Pancreas (tissue), 10 donors: ENCODE measurements around the gene FNIP2. TPM values are rescaled to one million over a fixed set of nuclear protein-coding genes. Genes with fewer than 3 reads are reported as not detected.
"Not testable (repeated sequence)": the region's sequence is repeated elsewhere in the genome, so short reads cannot be mapped to it uniquely, and the experiment has no call there.

ENCODE experiments used
- ATAC-seq, 4 donors: fragments of 200-7000 bp; cut with Tn5 transposase; one replicate each; pipeline versions ENCODE4 v1.8.0 to v1.9.1; 2020; ENCODE audit warnings: mild to moderate bottlenecking in 4 of 4, moderate library complexity in 4 of 4
- DNase-seq, 6 donors: peaks; one replicate each; pipeline ENCODE4 v3.0.0-alpha.2; 2020
- FAIRE-seq: peaks from 2 replicates; lab custom pipeline; 2012; peaks lifted over from hg19 to GRCh38; lab: Jason Lieb, UNC
- H3K27ac ChIP-seq, 4 donors: fragments of 200-600 bp; sonication (generic); 1 replicate in 3 of 4; 2 replicates in 1 of 4; pipeline versions ENCODE4 v1.5.0 to v1.8.0; 2020
- H3K27me3 ChIP-seq, 4 donors: fragments of 200-600 bp; one replicate each; pipeline ENCODE4 v1.8.0; 2021
- H3K36me3 ChIP-seq, 3 donors: fragments of 200-600 bp; sonication (generic) in 1 of 3; one replicate each; pipeline versions ENCODE4 v1.5.0 to v1.8.0; 2020 to 2021
- H3K4me1 ChIP-seq, 3 donors: fragments of 200-600 bp; one replicate each; pipeline ENCODE4 v1.8.0; 2021
- H3K4me3 ChIP-seq, 4 donors: fragments of 200-600 bp; sonication (generic) in 2 of 4; one replicate each; pipeline versions ENCODE4 v1.5.0 to v1.8.0; 2020 to 2021
- H3K9me3 ChIP-seq, 4 donors: fragments of 200-600 bp; one replicate each; pipeline ENCODE4 v1.8.0; 2021
- CTCF ChIP-seq, 4 donors: fragments of 200-600 bp; sonication (generic) in 3 of 4; IDR thresholded peaks; one replicate each; pipeline versions ENCODE4 v1.5.0 to v1.8.0; 2021; ENCODE audit warnings: antibody characterized with exemption in 4 of 4
- WGBS, 2 donors: extraction: QIAGEN DNeasy Blood & Tissue Kit; methylation state at CpG; one replicate each; pipeline ENCODE4 v1.1.7; 2013; 5-methylcytosine and 5-hydroxymethylcytosine counted together
- intact Hi-C, 3 donors: fragments of 100-400 bp; cut with DNase I; formaldehyde crosslinking; loops; one replicate each; pipeline versions ENCODE4 v1.11.1 to v1.14.2; 2022
- polyA plus RNA-seq, 2 donors: library from polyadenylated mRNA; stranded (reverse); fragments of 200-250 nt; gene quantifications; one replicate each; pipeline ENCODE4 v1.2.3, GENCODE V29; 2013
- total RNA-seq, 6 donors: library from RNA; stranded (reverse); fragmentation: NEBNext Ultra II Directional in 4 of 6; extraction: Animal tissue kit (Norgen Biotek cat#: 25700) in 4 of 6; gene quantifications; one replicate each; pipeline versions ENCODE4 v1.2.1 to v1.2.4, GENCODE V29; 2021 to 2023
- donor health status: healthy with polysubstance abuse.
- donor health status: DM: no; HTN: no; CAD: no; lungs with moderate emphysema.
- donor health status: DM: no; HTN: no; CAD: no.
- donor health status: control.
- donor health status: control.
- donor health status: Bipolar disorder and iron deficiency.
- donor health status: DM: yes; HTN: yes; CAD: no.
- donor health status: DM: no; HTN: no; CAD: no.
- donor health status: DM: no; HTN: no; CAD: no.
- donor health status: DM: yes; HTN: yes; CAD: no.

FNIP2 gene
- total and polyA plus RNA-seq, 8 donors: 5.4 to 28.2 (median 15.9) TPM

- Histone ChIP-seq H3K36me3 (no peaks in the 10 kb centered on the region), H3K4me1 (peaks cover 49 to 73% (median 65%) of the 10 kb centered on the region in 3 donors), H3K9me3 (no peaks in the 10 kb centered on the region), H3K27ac (peak overlapping the region; percentile 30 to 91 (median 62)), H3K27me3 (no peaks in the 10 kb centered on the region), H3K4me3 (peak overlapping the region in 1 of 4 donors; percentile 2)
- peak; percentile 86 to 96 (median 93) for ATAC-seq
- no peak for TF ChIP-seq CTCF (IDR thresholded peaks at IDR 0.05)
- WGBS, 2 donors: 0 to 4% methylated on average over 1 of the region's 1 CpG
- FAIRE-seq: peak; percentile 88
- DNase-seq: peak in 3 of 6 donors; percentile 76 to 84 (median 83)
- intact Hi-C loops: loop anchor here in 1 of 3 donors (10.0 kb wide), 1 partner anchor 52 kb away; no protein-coding TSS in a partner anchor
These were observed 58.1 kb downstream of the FNIP2 start for GRCh38 chr4:158826882-158827281.

- no peak for DNase-seq
- ATAC-seq: peak; percentile 2 to 21 (median 10)
- peak overlapping the region in 1 of 4 donors; percentile 2 for H3K4me3 ChIP-seq
- intact Hi-C loops: loop anchor here in 1 of 3 donors (10.0 kb wide), 1 partner anchor 53 kb away; no protein-coding TSS in a partner anchor
- WGBS, 2 donors: 13 to 19% methylated on average over 5 of the region's 5 CpGs
- no peaks in the 10 kb centered on the region for H3K36me3 ChIP-seq
- H3K27me3 ChIP-seq: no peaks in the 10 kb centered on the region
- no peaks in the 10 kb centered on the region for H3K9me3 ChIP-seq
- no peak for FAIRE-seq
- H3K4me1 ChIP-seq: peaks cover 49 to 67% (median 61%) of the 10 kb centered on the region in 3 donors
- no peak for TF ChIP-seq CTCF (IDR thresholded peaks at IDR 0.05)
- H3K27ac ChIP-seq: peak overlapping the region; percentile 30 to 91 (median 62)
These were observed 58.7 kb downstream of the FNIP2 start for GRCh38 chr4:158827543-158827981.

- Histone ChIP-seq H3K4me1 (peaks cover 49 to 62% (median 56%) of the 10 kb centered on the region in 3 donors), H3K27ac (peak overlapping the region; percentile 30 to 91 (median 62))
- not testable (repeated sequence) for DNase-seq, ATAC-seq, H3K36me3 ChIP-seq, FAIRE-seq, H3K4me3 ChIP-seq, H3K27me3 ChIP-seq, H3K9me3 ChIP-seq
- intact Hi-C loops: loop anchor here in 1 of 3 donors (10.0 kb wide), 1 partner anchor 53 kb away; no protein-coding TSS in a partner anchor
- 64 to 66% methylated on average over 8 of the region's 8 CpGs for WGBS, 2 donors
These were observed 59.3 kb downstream of the FNIP2 start for GRCh38 chr4:158828151-158828550.

- ATAC-seq (no peak), DNase-seq (no peak), FAIRE-seq (no peak)
- peaks cover 40 to 62% (median 57%) of the 10 kb centered on the region in 3 donors for H3K4me1 ChIP-seq
- H3K27ac ChIP-seq: peak overlapping the region in 2 of 4 donors; percentile 86 to 91
- H3K9me3 ChIP-seq: no peaks in the 10 kb centered on the region
- H3K27me3 ChIP-seq: no peaks in the 10 kb centered on the region
- intact Hi-C loops: loop anchor here in 1 of 3 donors (10.0 kb wide), 1 partner anchor 54 kb away; no protein-coding TSS in a partner anchor
- no peak overlapping the region for H3K4me3 ChIP-seq
- whole genome bisulfite sequencing, 2 donors: 47 to 48% methylated on average over 2 of the region's 2 CpGs
- TF ChIP-seq CTCF (IDR thresholded peaks at IDR 0.05): no peak
- H3K36me3 ChIP-seq: no peaks in the 10 kb centered on the region
These were observed 60.4 kb downstream of the FNIP2 start for GRCh38 chr4:158829254-158829653.

- Histone ChIP-seq H3K27ac (no peak overlapping the region), H3K27me3 (no peaks in the 10 kb centered on the region), H3K4me1 (peaks cover 12 to 41% (median 35%) of the 10 kb centered on the region in 3 donors), H3K9me3 (no peaks in the 10 kb centered on the region), H3K4me3 (no peak overlapping the region), H3K36me3 (no peaks in the 10 kb centered on the region)
- ATAC-seq (peak in 1 of 4 donors; percentile 18), DNase-seq (no peak), FAIRE-seq (no peak)
- 17 to 26% methylated on average over 5 of the region's 5 CpGs for WGBS, 2 donors
- intact Hi-C loops: no loop called here
- TF ChIP-seq CTCF (IDR thresholded peaks at IDR 0.05): no peak
These were observed 64.8 kb downstream of the FNIP2 start for GRCh38 chr4:158833602-158834001.
